HepG2 (cell line): Measurements from ENCODE around the gene PFN2. TPM values are rescaled to one million over a fixed set of nuclear protein-coding genes. Genes with fewer than 3 reads are reported as not detected.

Experiments
- ATAC-seq: fragments of 200-7000 bp; cut with Tn5 transposase; 3 replicates; pipeline ENCODE4 v1.9.1; 2020; ENCODE audit warnings: mild to moderate bottlenecking, moderate library complexity
- BruUV-seq: library from RNA; stranded (reverse); fragments of 400-500 nt; replicated peaks from 2 replicates; lab custom pipeline; 2021; lab: Mats Ljungman, UMichigan
- CTCF ChIA-PET: fragments of 300-600 bp; formaldehyde crosslinking; extraction: SDS; loops from one replicate; lab custom pipeline; 2021; ENCODE audit warnings: low total read pairs, inconsistent platforms, low intra/inter-chr PET ratio; lab: Yijun Ruan, JAX
- POLR2A ChIA-PET: fragments of 350-600 bp; sonication (Branson Sonifier 250); formaldehyde crosslinking; loops from one replicate; lab custom pipeline; 2020; ENCODE audit warnings: antibody characterized with exemption, inconsistent platforms; lab: Yijun Ruan, JAX
- DNase-seq: peaks from one replicate; pipeline ENCODE4 v3.0.0-alpha.2; 2015; ENCODE audit warnings: low spot score
- FAIRE-seq: peaks from 3 replicates; lab custom pipeline; 2011; peaks lifted over from hg19 to GRCh38; lab: Jason Lieb, UNC
- H2AFZ ChIP-seq: one replicate; pipeline ENCODE4 v1.6.1; 2011; ENCODE audit warnings: low read length, inconsistent platforms
- H3K27ac ChIP-seq: fragments of 300-600 bp; 3 replicates; pipeline ENCODE4 v1.8.0; 2011; ENCODE audit warnings: mixed run types, mild to moderate bottlenecking, mixed read lengths, low read length, inconsistent platforms; ENCODE audit not compliant: insufficient read depth; ENCODE audit errors: extremely low read length
- H3K27me3 ChIP-seq, 2 experiments: fragments of 200-600 bp in 1 of 2; 2 replicates in 1 of 2; 3 replicates in 1 of 2; pipeline versions ENCODE4 v1.6.0 to v1.8.0; 2011; ENCODE audit warnings: low read length in 2 of 2, mild to moderate bottlenecking in 2 of 2, moderate library complexity in 2 of 2, inconsistent platforms in 1 of 2; ENCODE audit not compliant: insufficient read depth in 2 of 2, control insufficient read depth in 1 of 2
- H3K36me3 ChIP-seq, 2 experiments: fragments of 200-600 bp in 1 of 2; replicated peaks in 1 of 2; 2 replicates in 1 of 2; 3 replicates in 1 of 2; pipeline versions ENCODE4 v1.5.1 to v1.8.0; 2011; ENCODE audit warnings: low read length in 2 of 2, inconsistent platforms in 1 of 2; ENCODE audit not compliant: insufficient read depth in 2 of 2, control insufficient read depth in 1 of 2
- H3K4me1 ChIP-seq: 2 replicates; pipeline ENCODE4 v1.5.1; 2012; ENCODE audit warnings: low read length, inconsistent platforms; ENCODE audit not compliant: insufficient read depth
- H3K4me2 ChIP-seq: 2 replicates; pipeline ENCODE4 v1.6.0; 2011; ENCODE audit warnings: low read depth, low read length, inconsistent platforms
- H3K4me3 ChIP-seq, 3 experiments: fragments of 200-600 bp in 1 of 3; sonication (generic), shearing (Covaris generic) in 1 of 3; replicated peaks in 1 of 3; 2 replicates each; pipeline ENCODE4 v1.5.1; 2011 to 2016; ENCODE audit warnings: low read length in 3 of 3, inconsistent platforms in 2 of 3, low read depth in 2 of 3, mild to moderate bottlenecking in 2 of 3, control low read depth in 1 of 3, mixed read lengths in 1 of 3; ENCODE audit not compliant: insufficient read depth in 1 of 3
- H3K79me2 ChIP-seq: one replicate; pipeline ENCODE4 v1.6.1; 2011; ENCODE audit warnings: low read length, inconsistent platforms; ENCODE audit not compliant: insufficient read depth
- H3K9ac ChIP-seq: 2 replicates; pipeline ENCODE4 v1.6.0; 2011; ENCODE audit warnings: mild to moderate bottlenecking, low read depth, low read length, inconsistent platforms; ENCODE audit not compliant: insufficient read depth
- H3K9me3 ChIP-seq: 2 replicates; pipeline ENCODE4 v1.5.1; 2012; ENCODE audit warnings: mild to moderate bottlenecking, low read length
- H4K20me1 ChIP-seq: 2 replicates; pipeline ENCODE4 v1.6.0; 2011; ENCODE audit warnings: inconsistent platforms, mild to moderate bottlenecking, low read length, moderate library complexity; ENCODE audit not compliant: insufficient read depth
- HNF1B ChIP-seq: sonication (generic); formaldehyde crosslinking; IDR thresholded peaks from 2 replicates; pipeline ENCODE4 v1.5.1; 2020; ENCODE audit warnings: mild to moderate bottlenecking, moderate library complexity, missing genetic modification reagents
- HOXA5 ChIP-seq: sonication (generic); formaldehyde crosslinking; IDR thresholded peaks from 2 replicates; pipeline ENCODE4 v1.4.0; 2020; ENCODE audit warnings: missing genetic modification reagents
- IRF9 ChIP-seq: sonication (generic); formaldehyde crosslinking; IDR thresholded peaks from 2 replicates; pipeline ENCODE4 v1.8.0; 2022; ENCODE audit warnings: missing genetic modification reagents, mild to moderate bottlenecking, borderline replicate concordance
- KLF11 ChIP-seq: IDR thresholded peaks from 2 replicates; pipeline ENCODE4 v1.6.1; 2016; ENCODE audit warnings: missing compliant biosample characterization
- MED8 ChIP-seq: sonication (generic); formaldehyde crosslinking; IDR thresholded peaks from 2 replicates; pipeline ENCODE4 v1.8.1; 2023; ENCODE audit warnings: mild to moderate bottlenecking, missing genetic modification reagents; ENCODE audit not compliant: insufficient replicate concordance
- PHF8 ChIP-seq: sonication (generic); formaldehyde crosslinking; IDR thresholded peaks from 2 replicates; pipeline ENCODE4 v1.5.0; 2020; ENCODE audit warnings: missing genetic modification reagents
- ZNF20 ChIP-seq: sonication (generic); formaldehyde crosslinking; IDR thresholded peaks from 2 replicates; pipeline ENCODE4 v1.4.0; 2020; ENCODE audit warnings: mild to moderate bottlenecking, moderate library complexity, missing genetic modification reagents
- ZNF280B ChIP-seq: sonication (generic); formaldehyde crosslinking; IDR thresholded peaks from 2 replicates; pipeline ENCODE4 v1.5.0; 2020; ENCODE audit warnings: missing genetic modification reagents, mild to moderate bottlenecking, borderline replicate concordance
- ZNF678 ChIP-seq: sonication (generic); formaldehyde crosslinking; IDR thresholded peaks from 2 replicates; pipeline ENCODE4 v1.4.0; 2020; ENCODE audit warnings: mild to moderate bottlenecking, missing genetic modification reagents
- ZNF784 ChIP-seq: sonication (generic); formaldehyde crosslinking; IDR thresholded peaks from 2 replicates; pipeline ENCODE4 v1.5.1; 2020; ENCODE audit warnings: missing genetic modification reagents, mild to moderate bottlenecking, borderline replicate concordance
- WGBS: methylation state at CpG from one replicate; pipeline ENCODE4 v1.1.6; 2017; ENCODE audit warnings: low lambda C conversion rate; 5-methylcytosine and 5-hydroxymethylcytosine counted together
- in situ Hi-C: cut with HindIII; loops from 2 replicates; pipeline ENCODE4 v1.10.0; 2017; ENCODE audit warnings: low pct_unique_long_range_greater_than_20kb; ENCODE audit not compliant: extremely low pct_ligation_motif_present
- intact Hi-C: fragments of 100-400 bp; cut with micrococcal nuclease; formaldehyde crosslinking; loops from one replicate; pipeline ENCODE4 v1.10.0; 2022; ENCODE audit not compliant: unreplicated experiment
- polyA plus RNA-seq, 8 experiments: library from polyadenylated mRNA; depleted of rRNA in 3 of 8; stranded (reverse) in 7 of 8; unstranded in 1 of 8; fragments of >200 nt; fragmentation: Illumina TruSeq in 4 of 8; extraction: Trizol in 4 of 8; gene quantifications; 2 replicates each; pipeline versions ENCODE4 v1.2.1 to v1.2.3, GENCODE V29; 2011 to 2016; ENCODE audit warnings: low read depth in 4 of 8, missing spikeins in 1 of 8, mixed read lengths in 1 of 8; ENCODE audit not compliant: insufficient read depth in 1 of 8
- total RNA-seq, 5 experiments: library from RNA; depleted of rRNA; stranded (reverse); fragments of >200 nt; fragmentation: Illumina TruSeq; extraction: Trizol; gene quantifications; 2 replicates each; pipeline ENCODE4 v1.2.3, GENCODE V29; 2016; ENCODE audit warnings: low read depth in 1 of 5

PFN2 gene
- total and polyA plus RNA-seq, 2 of the 13 experiments (the other 11 are each of a cell fraction or from before 2014, with no cell fraction given), result 57.3 to 150 TPM

- BruUV-seq, result no TSS peak
- Histone ChIP-seq H3K4me2 (no peak overlapping the region), H3K79me2 (no peaks in the 10 kb centered on the region), H4K20me1 (no peaks in the 10 kb centered on the region), H3K36me3 (no peaks in the 10 kb centered on the region), H3K4me3 (no peak overlapping the region), H3K27me3 (no peaks in the 10 kb centered on the region; a peak in 1 of 5 replicates), H3K9ac (no peak overlapping the region), H3K9me3 (no peaks in the 10 kb centered on the region), H2AFZ (no peak overlapping the region), H3K27ac (no peak overlapping the region), H3K4me1 (no peaks in the 10 kb centered on the region)
- no peak for DNase-seq
- in situ Hi-C loops, result no loop called here
- ATAC-seq, result no peak
- TF ChIP-seq HOXA5 (CRISPR knock-in tag) (no peak), PHF8 (CRISPR knock-in tag) (no peak)
- CTCF ChIA-PET, result no interaction called here
- FAIRE-seq, result no peak
- 71% methylated on average over 2 of the region's 2 CpGs for WGBS
- POLR2A ChIA-PET, result no interaction called here
- intact Hi-C loops, result no loop called here
Observed at GRCh38 chr3:150013801-150014200, 43.1 kb upstream of the PFN2 start.

- CTCF ChIA-PET, result no interaction called here
Observed at GRCh38 chr3:150006794-150007193, 36.1 kb upstream of the PFN2 start.

More at GRCh38 chr3:150006794-150007193, 36.1 kb upstream of the PFN2 start:
- H3K27ac ChIP-seq, result no peak overlapping the region
- no peak overlapping the region for H3K4me3 ChIP-seq
- no peak for TF ChIP-seq ZNF678 (CRISPR knock-in tag)
- no peak for TF ChIP-seq ZNF280B (CRISPR knock-in tag)
- no peak for TF ChIP-seq IRF9
- no peak for TF ChIP-seq MED8
- TF ChIP-seq HNF1B (CRISPR knock-in tag), result no peak
- no peak for TF ChIP-seq KLF11 (CRISPR knock-in tag)
- no peak for TF ChIP-seq ZNF20 (CRISPR knock-in tag)
- TF ChIP-seq ZNF784 (CRISPR knock-in tag), result no peak
- H3K36me3 ChIP-seq, result no peaks in the 10 kb centered on the region
- H3K4me1 ChIP-seq, result no peaks in the 10 kb centered on the region
- no peaks in the 10 kb centered on the region for H4K20me1 ChIP-seq
- no peak for ATAC-seq
- POLR2A ChIA-PET, result no interaction called here
- H3K79me2 ChIP-seq, result no peaks in the 10 kb centered on the region
- H3K27me3 ChIP-seq, result 0 out of 5 replicates have a peak, but pooled peaks cover 0 to 2% of the 10 kb centered on the region in 2 experiments
- no peak overlapping the region for H3K4me2 ChIP-seq
- no peak for FAIRE-seq
- in situ Hi-C loops, result no loop called here
- no peaks in the 10 kb centered on the region for H3K9me3 ChIP-seq
- H2AFZ ChIP-seq, result no peak overlapping the region
- DNase-seq, result no peak
- no TSS peak for BruUV-seq
- H3K9ac ChIP-seq, result no peak overlapping the region
- intact Hi-C loops, result no loop called here
